ENCODE measurements around the gene CELF2. TPM values are rescaled to one million over a fixed set of nuclear protein-coding genes. Genes with fewer than 3 reads are reported as not detected.

The CELF2 gene
- total RNA-seq, 1 experiment from 2014 or later, result 0.27 TPM

- DNase-seq, result no peak
- POLR2A ChIA-PET, result no interaction called here
- no peak for TF ChIP-seq CTCF (IDR thresholded peaks at IDR 0.05; ENCODE audit: insufficient read depth in 1 of 2, low read depth in 1 of 2, low read length in 1 of 2, severe bottlenecking in 1 of 2, unreplicated experiment in 1 of 2)
- H3K9me3 Mint-ChIP-seq (ENCODE audit: unreplicated experiment), result no peaks in the 10 kb centered on the region
- BruUV-seq (replicated peaks), result no TSS peak
- CTCF ChIA-PET, result no interaction called here
- H3K4me1 Mint-ChIP-seq (ENCODE audit: low read depth, unreplicated experiment), result no peaks in the 10 kb centered on the region
- peaks cover 27% of the 10 kb centered on the region for H3K27me3 Mint-ChIP-seq (ENCODE audit: insufficient read depth, unreplicated experiment)
- Histone ChIP-seq H3K4me1 (no peaks in the 10 kb centered on the region), H3K9me3 (no peaks in the 10 kb centered on the region; the same call in 1 of the 2 replicates), H3K36me3 (ENCODE audit: control insufficient read depth, insufficient read depth, low read length) (no peaks in the 10 kb centered on the region), H3K4me3 (ENCODE audit: low read depth, low read length) (no peak overlapping the region), H3K27me3 (replicated peaks; ENCODE audit: control insufficient read depth, insufficient read depth, low read length) (0 out of 2 replicates have a peak, but pooled peaks cover 1% of the 10 kb centered on the region)
- no peaks in the 10 kb centered on the region for H3K36me3 Mint-ChIP-seq (ENCODE audit: insufficient read depth, unreplicated experiment)
- H3K4me3 Mint-ChIP-seq (ENCODE audit: unreplicated experiment), result no peak overlapping the region
- H3K27ac Mint-ChIP-seq (ENCODE audit: unreplicated experiment), result no peak overlapping the region
- intact Hi-C loops (cut with micrococcal nuclease; ENCODE audit: unreplicated experiment), result no loop called here
Observed at GRCh38 chr10:11215471-11215870, 197.8 kb downstream of the CELF2 start.

GRCh38 chr10:11217521-11217920 is 199.8 kb downstream of the CELF2 start:
- POLR2A ChIA-PET, result no interaction called here
- H3K9me3 Mint-ChIP-seq (ENCODE audit: unreplicated experiment), result no peaks in the 10 kb centered on the region
- intact Hi-C loops (cut with micrococcal nuclease; ENCODE audit: unreplicated experiment), result no loop called here
- Histone ChIP-seq H3K9me3 (no peaks in the 10 kb centered on the region), H3K4me1 (no peaks in the 10 kb centered on the region), H3K4me3 (ENCODE audit: low read depth, low read length) (no peak overlapping the region), H3K36me3 (ENCODE audit: control insufficient read depth, insufficient read depth, low read length) (no peaks in the 10 kb centered on the region), H3K27me3 (replicated peaks; ENCODE audit: control insufficient read depth, insufficient read depth, low read length) (no peaks in the 10 kb centered on the region; the same call in 1 of the 2 replicates)
- no peaks in the 10 kb centered on the region for H3K36me3 Mint-ChIP-seq (ENCODE audit: insufficient read depth, unreplicated experiment)
- DNase-seq, result no peak
- H3K4me1 Mint-ChIP-seq (ENCODE audit: low read depth, unreplicated experiment), result no peaks in the 10 kb centered on the region
- no peak overlapping the region for H3K4me3 Mint-ChIP-seq (ENCODE audit: unreplicated experiment)
- no peak for TF ChIP-seq CTCF (IDR thresholded peaks at IDR 0.05; ENCODE audit: insufficient read depth in 1 of 2, low read depth in 1 of 2, low read length in 1 of 2, severe bottlenecking in 1 of 2, unreplicated experiment in 1 of 2)
- H3K27ac Mint-ChIP-seq (ENCODE audit: unreplicated experiment), result no peak overlapping the region
- peaks cover 26% of the 10 kb centered on the region for H3K27me3 Mint-ChIP-seq (ENCODE audit: insufficient read depth, unreplicated experiment)
- BruUV-seq (replicated peaks), result no TSS peak
- CTCF ChIA-PET, result no interaction called here

GRCh38 chr10:11218395-11218794 is 200.7 kb downstream of the CELF2 start:
- no TSS peak for BruUV-seq (replicated peaks)
- H3K27me3 Mint-ChIP-seq (ENCODE audit: insufficient read depth, unreplicated experiment), result peaks cover 26% of the 10 kb centered on the region
- Histone ChIP-seq H3K36me3 (ENCODE audit: control insufficient read depth, insufficient read depth, low read length) (no peaks in the 10 kb centered on the region), H3K4me3 (ENCODE audit: low read depth, low read length) (no peak overlapping the region), H3K27me3 (replicated peaks; ENCODE audit: control insufficient read depth, insufficient read depth, low read length) (no peaks in the 10 kb centered on the region; the same call in 1 of the 2 replicates), H3K9me3 (no peaks in the 10 kb centered on the region), H3K4me1 (no peaks in the 10 kb centered on the region)
- H3K9me3 Mint-ChIP-seq (ENCODE audit: unreplicated experiment), result no peaks in the 10 kb centered on the region
- no peak overlapping the region for H3K4me3 Mint-ChIP-seq (ENCODE audit: unreplicated experiment)
- CTCF ChIA-PET, result no interaction called here
- no peak for DNase-seq
- no peaks in the 10 kb centered on the region for H3K4me1 Mint-ChIP-seq (ENCODE audit: low read depth, unreplicated experiment)
- intact Hi-C loops (cut with micrococcal nuclease; ENCODE audit: unreplicated experiment), result no loop called here
- H3K36me3 Mint-ChIP-seq (ENCODE audit: insufficient read depth, unreplicated experiment), result no peaks in the 10 kb centered on the region
- POLR2A ChIA-PET, result no interaction called here
- H3K27ac Mint-ChIP-seq (ENCODE audit: unreplicated experiment), result no peak overlapping the region
- no peak for TF ChIP-seq CTCF (IDR thresholded peaks at IDR 0.05; ENCODE audit: insufficient read depth in 1 of 2, low read depth in 1 of 2, low read length in 1 of 2, severe bottlenecking in 1 of 2, unreplicated experiment in 1 of 2)
